Panc1 (cell line): Measurements from ENCODE around the gene ESYT2. TPM values are rescaled to one million over a fixed set of nuclear protein-coding genes. Genes with fewer than 3 reads are reported as not detected.
"Not testable (repeated sequence)": the region's sequence is repeated elsewhere in the genome, so short reads cannot be mapped to it uniquely, and the experiment has no call there.

Source experiments
- ATAC-seq: fragments of 200-7000 bp; cut with Tn5 transposase; 2 replicates; pipeline ENCODE4 v1.9.1; 2020; ENCODE audit warnings: mild to moderate bottlenecking, moderate library complexity
- BruUV-seq: library from RNA; stranded (reverse); fragments of 400-500 nt; replicated peaks from 2 replicates; lab custom pipeline; 2021; lab: Mats Ljungman, UMichigan
- CTCF ChIA-PET: fragments of 300-600 bp; sonication (Branson Sonifier 250); formaldehyde crosslinking; loops from one replicate; lab custom pipeline; 2022; ENCODE audit warnings: antibody characterized with exemption; lab: Charles Lee
- POLR2A ChIA-PET: fragments of 300-600 bp; sonication (Branson Sonifier 250); formaldehyde crosslinking; loops from one replicate; lab custom pipeline; 2022; ENCODE audit warnings: antibody characterized with exemption; lab: Charles Lee
- DNase-seq: peaks from one replicate; pipeline ENCODE4 v3.0.0-alpha.2; 2010; ENCODE audit warnings: low read depth, low spot score
- H3K27ac ChIP-seq: 2 replicates; pipeline ENCODE4 v1.5.1; 2011; ENCODE audit warnings: mild to moderate bottlenecking, low read length, inconsistent platforms
- H3K27me3 ChIP-seq: fragments of 200-500 bp; sonication (Bioruptor generic); 2 replicates; pipeline ENCODE4 v1.6.0; 2014; ENCODE audit warnings: low read length, inconsistent platforms; ENCODE audit not compliant: control insufficient read depth, insufficient read depth
- H3K36me3 ChIP-seq: fragments of 200-500 bp; sonication (Bioruptor generic); 2 replicates; pipeline ENCODE4 v1.5.1; 2014; ENCODE audit warnings: inconsistent platforms, mild to moderate bottlenecking, low read length, moderate library complexity; ENCODE audit not compliant: control insufficient read depth, insufficient read depth
- H3K4me1 ChIP-seq: 2 replicates; pipeline ENCODE4 v1.5.1; 2011; ENCODE audit warnings: inconsistent platforms, mild to moderate bottlenecking, low read length, moderate library complexity; ENCODE audit not compliant: control insufficient read depth, insufficient read depth
- H3K4me3 ChIP-seq, 2 experiments: 2 replicates each; pipeline ENCODE4 v1.5.1; 2011 to 2012; ENCODE audit warnings: low read depth in 2 of 2, low read length in 2 of 2, mild to moderate bottlenecking in 2 of 2, inconsistent platforms in 1 of 2, moderate library complexity in 1 of 2
- H3K9me3 ChIP-seq: fragments of 200-500 bp; sonication (Bioruptor generic); 2 replicates; pipeline ENCODE4 v1.5.1; 2014; ENCODE audit warnings: low read depth, mild to moderate bottlenecking, inconsistent platforms, low read length, moderate library complexity; ENCODE audit not compliant: control insufficient read depth, insufficient read depth
- CTCF ChIP-seq: fragments of 450-650 bp; IDR thresholded peaks from 2 replicates; pipeline ENCODE4 v1.5.1; 2017; ENCODE audit warnings: mild to moderate bottlenecking
- POLR2AphosphoS5 ChIP-seq: IDR thresholded peaks from 2 replicates; pipeline ENCODE4 v1.6.1; 2012; ENCODE audit warnings: mild to moderate bottlenecking, low read depth, low read length, moderate library complexity
- REST ChIP-seq, 2 experiments: IDR thresholded peaks; 2 replicates each; pipeline ENCODE4 v1.6.1; 2011 to 2012; ENCODE audit warnings: low read depth in 2 of 2, control low read depth in 1 of 2, low read length in 1 of 2, mild to moderate bottlenecking in 1 of 2, moderate library complexity in 1 of 2; ENCODE audit not compliant: insufficient read depth in 1 of 2
- SIN3A ChIP-seq: IDR thresholded peaks from 2 replicates; pipeline ENCODE4 v1.6.1; 2012; ENCODE audit warnings: low read depth, mild to moderate bottlenecking, low read length, moderate library complexity, borderline replicate concordance; ENCODE audit not compliant: insufficient read depth
- TCF7L2 ChIP-seq: IDR thresholded peaks from 2 replicates; pipeline ENCODE4 v1.6.1; 2011; ENCODE audit warnings: mild to moderate bottlenecking, low read depth, low read length, inconsistent platforms
- in situ Hi-C: cut with HindIII; loops from 2 replicates; pipeline ENCODE4 v1.10.0; 2016; ENCODE audit warnings: low sequenced_read_pairs, low pct_unique_long_range_greater_than_20kb
- intact Hi-C: fragments of 100-400 bp; cut with micrococcal nuclease; formaldehyde crosslinking; loops from one replicate; pipeline ENCODE4 v1.10.0; 2022; ENCODE audit not compliant: unreplicated experiment
- total RNA-seq: library from RNA; stranded (reverse); gene quantifications from one replicate; pipeline ENCODE4 v1.2.1, GENCODE V29; 2021; ENCODE audit not compliant: unreplicated experiment

ESYT2 gene
- total RNA-seq, 1 experiment from 2014 or later = 92.7 TPM

GRCh38 chr7:158704524-158705233 lies 124.6 kb downstream of the ESYT2 start, which contains the start of gene NCAPG2:
NCAPG2 (minus strand) TSS chr7:158704804; CDS start chr7:158701899, 2,905 bp downstream.
- peaks cover 15% of the 10 kb centered on the region for H3K4me1 ChIP-seq
- no peaks in the 10 kb centered on the region; the same call in 1 of the 2 replicates for H3K9me3 ChIP-seq
- ChIA-PET POLR2A (interaction anchor here (0.6 to 1.1 kb wide), 4 partner anchors 13 to 234 kb away, joined by 3 to 5 read pairs (median 3); no protein-coding TSS in a partner anchor), CTCF (interaction anchor here (0.7 kb wide), 1 partner anchor 57 kb away, joined by 9 read pairs; no protein-coding TSS in a partner anchor)
- no peak for TF ChIP-seq CTCF
- peak; percentile 97; the same call in 1 of the 2 replicates for TF ChIP-seq SIN3A
- TF ChIP-seq POLR2AphosphoS5 = peak; percentile 57
- peak in 1 of 2 experiments; percentile 37; a peak in 1 of 4 replicates for TF ChIP-seq REST (IDR thresholded peaks at IDR 0.05; ENCODE audit: insufficient read depth in 1 of 2, low read depth in 2 of 2, low read length in 1 of 2)
- no peak; the same call in 1 of the 2 replicates for TF ChIP-seq TCF7L2
- H3K27me3 ChIP-seq = no peaks in the 10 kb centered on the region
- H3K36me3 ChIP-seq = peaks cover 8% of the 10 kb centered on the region; the same call in 1 of the 2 replicates
- ATAC-seq (peak; percentile 99), DNase-seq (peak; percentile 83)
- no TSS peak for BruUV-seq
- peak within 1 kb of the TSS; percentile 96 to 99 for H3K4me3 ChIP-seq
- intact Hi-C loops = no loop called here
- peak within 1 kb of the TSS; percentile 89 for H3K27ac ChIP-seq
- in situ Hi-C loops = no loop called here

GRCh38 chr7:158703679-158704523 lies 125.4 kb downstream of the ESYT2 start:
- H3K9me3 ChIP-seq, in situ Hi-C loops, DNase-seq, CTCF ChIA-PET, ATAC-seq, intact Hi-C loops, H3K36me3 ChIP-seq, H3K27me3 ChIP-seq: not testable (repeated sequence)
- Histone ChIP-seq H3K4me1 (peaks cover 15% of the 10 kb centered on the region), H3K27ac (peak overlapping the region; percentile 89), H3K4me3 (peak overlapping the region; percentile 96 to 99)
- TSS peak; percentile 52 for BruUV-seq
- POLR2A ChIA-PET = interaction anchor here (0.6 kb wide), 1 partner anchor 148 kb away, joined by 3 read pairs; no protein-coding TSS in a partner anchor
